Peyer's patch (tissue), 4 donors: ENCODE results near the gene ILF3.

Experiments used
- CTCF ChIP-seq, 6 experiments: fragments of 450-650 bp in 4 of 6; fragments of 200-600 bp in 2 of 6; sonication (generic) in 1 of 6; IDR thresholded peaks; one replicate each; pipeline ENCODE4 v1.5.1; 2017 to 2019; ENCODE audit warnings: antibody characterized with exemption in 6 of 6, mild to moderate bottlenecking in 3 of 6, moderate library complexity in 1 of 6
- POLR2A ChIP-seq, 2 donors: fragments of 450-650 bp; IDR thresholded peaks; one replicate each; pipeline ENCODE4 v1.5.1; 2017; ENCODE audit warnings: antibody characterized with exemption in 2 of 2, mild to moderate bottlenecking in 2 of 2, moderate library complexity in 2 of 2

GRCh38 chr19:10643968-10644259 is 10.2 kb upstream of the ILF3 start:
- no peak for TF ChIP-seq POLR2A (IDR thresholded peaks at IDR 0.05)
- no peak for TF ChIP-seq CTCF (IDR thresholded peaks at IDR 0.05)
